ENCODE data around the gene TAC1.
"Not testable (repeated sequence)": the region's sequence is repeated elsewhere in the genome, so short reads cannot be mapped to it uniquely, and the experiment has no call there.

Gene TAC1, protein sequence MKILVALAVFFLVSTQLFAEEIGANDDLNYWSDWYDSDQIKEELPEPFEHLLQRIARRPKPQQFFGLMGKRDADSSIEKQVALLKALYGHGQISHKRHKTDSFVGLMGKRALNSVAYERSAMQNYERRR

DNA sequence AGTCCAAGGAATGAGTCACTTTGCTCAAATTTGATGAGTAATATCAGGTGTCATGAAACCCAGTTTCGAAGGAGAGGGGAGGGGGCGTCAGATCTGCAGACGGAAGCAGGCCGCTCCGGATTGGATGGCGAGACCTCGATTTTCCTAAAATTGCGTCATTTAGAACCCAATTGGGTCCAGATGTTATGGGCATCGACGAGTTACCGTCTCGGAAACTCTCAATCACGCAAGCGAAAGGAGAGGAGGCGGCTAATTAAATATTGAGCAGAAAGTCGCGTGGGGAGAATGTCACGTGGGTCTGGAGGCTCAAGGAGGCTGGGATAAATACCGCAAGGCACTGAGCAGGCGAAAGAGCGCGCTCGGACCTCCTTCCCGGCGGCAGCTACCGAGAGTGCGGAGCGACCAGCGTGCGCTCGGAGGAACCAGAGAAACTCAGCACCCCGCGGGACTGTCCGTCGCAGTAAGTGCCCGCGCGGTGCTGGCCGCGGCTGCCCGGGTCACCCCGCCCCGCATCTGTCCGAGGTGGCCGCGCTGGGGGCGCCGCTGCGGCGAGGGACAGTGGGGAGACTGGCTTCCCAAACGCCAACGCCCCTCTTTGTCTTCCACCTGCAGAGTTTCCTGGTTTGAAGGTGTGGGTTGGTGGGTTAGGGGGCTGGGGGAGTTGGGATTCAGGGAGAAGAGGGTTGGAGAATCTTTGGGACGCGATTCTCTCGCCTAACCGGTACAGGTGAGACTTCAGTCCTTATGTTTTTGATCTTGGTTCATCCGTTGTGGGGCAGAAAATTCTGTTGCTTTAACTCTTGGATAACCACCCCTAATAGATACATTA is at the start of gene TAC1:
TAC1 (plus strand) TSS at position 351 of the 829 bp plus-strand sequence. CDS start 527 bp downstream, outside the sequence.
- no peak for DNase-seq

DNA sequence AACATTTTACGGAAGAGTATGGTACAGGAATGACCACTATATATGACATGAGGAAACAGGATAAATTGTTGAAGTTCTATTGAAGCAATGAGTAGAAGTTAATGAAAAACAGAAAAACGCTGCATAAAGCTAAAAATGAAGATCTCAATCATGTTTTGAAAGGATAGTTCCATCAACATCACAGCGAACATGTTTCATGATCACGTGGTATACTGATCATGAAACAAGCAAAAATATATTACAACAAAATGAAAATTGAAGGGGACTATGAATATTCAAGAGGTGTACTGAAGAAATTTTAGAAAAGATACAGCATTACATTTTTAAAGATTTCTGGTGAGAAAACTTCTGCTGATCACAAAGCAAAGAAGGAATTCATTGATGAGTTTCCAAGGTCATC is 45.9 kb upstream of the TAC1 start:
- DNase-seq = no peak

DNA sequence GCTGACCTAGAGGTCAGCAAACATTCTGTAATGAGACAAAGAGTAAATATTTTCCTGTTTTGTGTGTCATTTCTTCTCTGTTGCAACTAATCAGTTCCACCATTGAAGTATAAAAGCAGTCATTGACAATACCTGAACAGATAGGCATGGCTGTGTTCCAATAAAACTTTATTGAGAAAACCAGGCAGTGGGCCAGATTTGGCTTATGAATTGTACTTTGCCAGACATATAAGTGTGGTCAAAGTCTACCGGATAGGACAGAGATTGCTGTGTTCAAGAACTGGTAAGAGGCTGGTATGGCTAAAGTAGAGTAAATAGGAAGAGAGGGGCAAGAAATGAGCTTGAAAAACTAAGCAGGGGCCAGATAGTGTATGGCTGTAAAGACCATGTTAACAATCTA is 38.3 kb upstream of the TAC1 start:
- DNase-seq = no peak

DNA sequence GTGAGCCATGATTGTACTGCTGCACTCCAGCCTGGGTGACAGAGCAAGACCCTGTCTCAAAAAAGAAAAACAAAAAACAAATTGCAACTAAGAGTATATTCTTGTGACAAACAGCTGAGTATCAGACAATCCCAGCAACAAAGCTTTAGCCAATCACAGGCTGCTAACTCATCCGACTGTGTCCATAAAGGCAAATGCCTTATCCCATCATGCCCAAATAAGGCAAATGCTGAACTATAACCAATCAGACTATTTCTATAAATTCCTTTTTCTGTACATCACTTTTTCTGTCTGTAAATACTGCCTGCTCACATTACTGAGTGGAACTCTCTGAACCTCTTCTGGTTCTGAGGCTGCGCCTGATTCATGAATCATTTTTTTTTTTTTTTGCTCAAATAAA is 37.5 kb upstream of the TAC1 start:
- DNase-seq = no peak

DNA sequence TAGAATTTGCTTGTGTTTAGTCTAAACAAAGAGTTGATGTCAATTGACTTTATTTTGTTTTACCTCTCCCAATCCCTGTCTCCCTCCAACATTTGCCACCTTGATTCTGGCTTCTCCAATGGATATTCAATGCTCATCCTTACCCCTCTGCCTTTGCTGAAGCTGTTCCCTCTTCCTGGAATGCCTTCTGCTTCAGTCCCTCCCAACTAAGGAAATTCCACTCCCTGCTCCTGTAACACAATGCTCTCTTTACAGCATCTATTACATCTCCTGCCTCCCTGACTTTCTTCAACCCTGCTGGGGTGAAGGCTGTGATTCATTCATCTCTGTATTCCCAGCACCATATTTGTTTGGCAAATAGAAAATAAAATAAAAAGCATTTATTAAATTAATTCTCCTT is 34.5 kb upstream of the TAC1 start:
- no peak for DNase-seq

DNA sequence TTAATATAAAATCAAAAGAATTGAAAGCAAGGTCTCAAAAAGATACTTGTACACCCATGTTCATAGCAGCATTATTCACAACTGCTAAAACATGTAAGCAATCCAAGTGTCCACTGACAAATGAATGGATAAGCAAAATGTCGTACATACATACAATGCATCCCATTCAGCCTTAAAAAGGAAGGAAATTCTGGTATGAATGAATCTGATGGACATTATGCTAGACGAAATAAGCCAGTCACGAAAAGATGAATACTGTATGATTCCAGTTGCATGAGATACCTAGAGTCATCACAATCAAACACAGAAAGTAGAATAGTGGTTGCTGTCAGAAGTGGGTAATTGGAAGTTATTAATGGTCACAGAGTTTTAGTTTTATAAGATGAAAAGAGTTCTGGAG is 9.5 kb upstream of the TAC1 start:
- DNase-seq = no peak

DNA sequence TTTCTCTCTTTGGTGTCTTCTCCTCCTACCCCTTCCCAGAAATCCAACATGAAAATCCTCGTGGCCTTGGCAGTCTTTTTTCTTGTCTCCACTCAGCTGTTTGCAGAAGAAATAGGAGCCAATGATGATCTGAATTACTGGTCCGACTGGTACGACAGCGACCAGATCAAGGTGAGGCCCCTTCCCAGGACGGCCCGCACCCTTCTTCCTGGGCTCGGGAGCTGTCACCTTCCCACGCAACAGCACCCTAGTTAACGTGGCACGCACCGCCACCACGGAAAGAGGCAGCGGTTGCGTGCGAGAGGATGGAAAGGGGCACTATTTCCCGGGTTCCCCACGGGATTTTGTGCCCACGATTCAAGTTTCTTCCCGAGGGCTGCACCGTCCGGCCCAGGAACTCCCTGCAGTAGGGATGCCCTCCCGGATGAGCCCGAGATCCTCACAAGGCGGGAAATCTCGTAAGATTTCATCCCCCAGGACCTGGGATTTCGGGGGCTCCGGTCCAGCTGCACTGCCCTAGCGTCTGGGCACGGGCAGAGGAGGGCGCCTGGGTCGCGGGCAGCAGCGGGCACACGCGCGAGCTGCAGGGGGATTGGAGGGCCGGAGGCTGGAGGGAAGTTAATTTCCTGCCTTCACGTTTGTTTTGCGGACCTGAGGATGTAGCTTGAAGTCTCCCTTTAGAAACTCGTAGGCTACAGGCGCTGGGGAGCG is 834 bp downstream of the TAC1 start:
- no peak for DNase-seq

DNA sequence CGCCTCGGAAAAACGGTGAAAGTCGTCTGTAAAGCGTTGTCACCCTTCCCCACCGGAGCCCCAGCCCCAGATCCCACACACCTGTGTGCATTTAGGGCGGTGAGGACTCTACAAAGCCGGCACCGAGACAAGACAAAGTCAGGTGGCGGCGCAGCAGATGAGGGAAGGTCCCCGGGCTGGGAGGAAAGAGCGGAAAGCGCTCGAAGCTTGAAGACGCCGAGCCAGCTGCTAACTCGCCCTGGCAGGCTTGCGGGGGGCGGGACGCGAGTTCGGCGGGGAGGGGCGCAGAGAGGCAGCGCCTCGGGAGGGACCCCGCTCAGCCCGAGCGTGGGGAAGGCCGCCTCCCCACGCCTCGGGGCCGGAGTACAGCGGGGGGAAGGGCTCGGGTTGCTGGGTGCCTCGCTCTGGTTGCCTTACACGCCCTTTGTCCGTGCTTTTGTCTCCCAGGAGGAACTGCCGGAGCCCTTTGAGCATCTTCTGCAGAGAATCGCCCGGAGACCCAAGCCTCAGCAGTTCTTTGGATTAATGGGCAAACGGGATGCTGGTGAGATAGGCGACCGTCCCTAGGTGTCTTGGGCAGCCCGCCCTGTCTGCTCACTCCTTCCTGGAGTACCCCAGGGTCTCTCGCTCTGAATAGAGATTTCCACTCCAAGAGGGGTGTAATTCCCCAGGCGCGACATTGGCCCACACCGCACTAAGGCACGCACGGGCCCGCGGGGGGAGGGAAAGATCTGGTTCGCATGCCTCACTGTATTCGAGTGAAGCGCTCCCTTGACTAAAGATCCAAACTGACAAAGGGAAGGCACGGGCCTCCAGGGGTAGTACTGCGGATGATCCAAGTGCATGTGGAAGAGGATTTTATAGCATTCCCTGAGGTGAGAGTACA is 1.6 kb downstream of the TAC1 start:
- no peak for DNase-seq

DNA sequence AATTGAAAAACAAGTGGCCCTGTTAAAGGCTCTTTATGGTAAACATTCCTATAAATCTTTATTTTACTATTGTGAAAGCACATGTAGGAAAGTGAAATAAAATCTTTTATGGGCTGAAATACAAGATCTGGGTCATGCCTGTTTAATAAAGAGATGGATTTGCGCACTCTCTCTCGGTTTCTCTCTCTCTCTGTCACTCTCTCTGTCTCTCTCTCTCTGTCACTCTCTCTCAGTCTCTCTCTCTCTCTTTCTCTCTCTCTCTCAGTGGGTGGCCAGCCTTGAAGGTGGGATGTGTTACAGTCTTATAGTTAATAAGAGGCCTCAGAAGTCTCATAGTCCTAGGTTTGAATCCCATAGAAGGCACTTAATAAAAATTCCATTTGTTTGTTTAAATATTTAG is 2.4 kb downstream of the TAC1 start:
- no peak for DNase-seq

DNA sequence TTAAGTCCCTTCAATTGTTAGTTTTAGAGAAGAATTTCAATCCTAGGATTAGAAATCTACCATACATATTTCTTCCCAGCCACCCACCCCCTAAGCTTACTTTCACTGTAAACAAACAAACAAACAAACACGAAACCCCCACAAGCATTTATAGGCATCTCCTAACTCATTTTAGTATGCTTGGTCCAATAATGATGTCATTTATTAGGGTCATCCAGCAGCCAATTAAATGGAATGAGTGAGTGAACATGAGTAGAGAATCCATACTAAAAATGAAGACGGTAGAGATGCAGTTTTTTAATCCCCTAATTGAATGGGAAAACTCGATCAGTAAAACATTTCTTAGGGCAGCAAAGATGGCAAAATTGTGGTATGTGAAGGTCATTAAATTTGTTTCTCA is 3.2 kb downstream of the TAC1 start:
- no peak for DNase-seq

DNA sequence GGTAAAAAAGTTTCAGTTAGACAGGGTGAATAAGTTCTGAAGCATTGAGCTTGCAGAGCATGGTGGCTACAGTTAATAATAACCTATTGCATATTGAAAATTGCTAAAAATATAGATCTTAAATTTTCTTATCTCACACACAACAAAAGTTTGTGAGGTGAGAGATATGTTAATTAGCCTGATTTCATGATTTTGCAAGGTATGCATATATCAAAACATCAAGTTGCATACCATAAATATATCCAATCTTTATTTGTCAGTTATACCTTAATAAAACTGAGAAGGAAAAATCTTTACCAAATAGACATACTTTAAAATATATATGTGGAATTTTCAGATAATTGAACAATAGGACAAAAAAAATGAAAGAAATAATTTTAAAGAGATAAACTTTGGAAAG is 16.6 kb downstream of the TAC1 start:
- no peak for DNase-seq

DNA sequence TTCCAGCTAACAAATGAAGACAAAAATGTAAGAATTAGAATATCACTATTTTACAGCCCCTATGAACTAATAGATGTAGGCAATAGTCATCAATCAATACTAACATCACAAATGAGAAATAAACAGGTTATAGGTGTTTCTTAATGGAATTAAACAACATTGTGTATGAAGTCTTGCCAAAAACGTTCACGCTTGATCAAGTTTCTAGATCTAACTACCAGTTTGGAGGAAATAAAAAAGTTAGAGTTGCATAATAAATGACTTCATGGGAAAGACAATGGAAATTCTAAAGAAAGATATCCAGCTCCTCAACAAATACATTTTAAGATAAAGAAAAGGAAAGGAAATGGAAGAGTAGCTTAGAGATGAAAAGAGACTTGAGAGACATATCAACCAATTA is 19.7 kb downstream of the TAC1 start:
- no peak for DNase-seq

DNA sequence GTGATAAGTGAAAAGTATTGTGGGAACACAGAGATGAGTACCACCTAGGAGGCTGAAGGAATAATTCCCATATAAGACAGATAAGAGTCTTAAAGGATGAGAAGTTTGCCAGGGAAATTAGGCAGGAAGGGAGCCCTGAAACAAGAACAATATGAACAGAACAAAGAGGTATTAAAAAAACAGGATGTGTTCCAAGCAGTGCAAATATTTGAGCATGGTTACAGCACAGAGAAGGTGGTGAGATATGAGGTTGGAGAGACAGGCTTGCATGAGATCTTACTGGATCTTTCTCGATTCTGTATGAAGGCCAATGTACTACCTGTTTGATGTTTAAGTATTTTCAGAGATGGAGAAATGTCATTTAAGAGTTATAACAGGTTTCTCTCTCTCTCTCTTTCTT is 20.3 kb downstream of the TAC1 start:
- no peak for DNase-seq

DNA sequence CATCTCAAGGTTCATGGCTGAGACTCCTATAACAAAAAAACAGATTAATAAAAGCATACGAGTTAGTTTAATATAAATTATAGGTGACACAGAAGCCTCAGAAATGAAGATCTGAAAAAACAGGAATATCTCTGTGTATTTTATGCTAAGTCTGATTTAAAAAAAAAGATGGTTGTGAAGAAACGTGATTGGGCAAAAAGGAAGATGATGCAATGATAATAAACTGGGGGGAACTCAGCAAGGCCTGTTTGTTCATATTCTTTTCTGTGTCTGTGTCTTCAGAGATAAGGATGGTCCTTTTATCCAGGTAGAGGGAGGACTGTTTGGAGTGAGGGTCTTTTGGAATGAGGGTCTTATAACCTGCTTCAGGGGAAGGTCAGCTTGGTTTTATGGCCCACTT is 25.9 kb downstream of the TAC1 start:
- no peak for DNase-seq

DNA sequence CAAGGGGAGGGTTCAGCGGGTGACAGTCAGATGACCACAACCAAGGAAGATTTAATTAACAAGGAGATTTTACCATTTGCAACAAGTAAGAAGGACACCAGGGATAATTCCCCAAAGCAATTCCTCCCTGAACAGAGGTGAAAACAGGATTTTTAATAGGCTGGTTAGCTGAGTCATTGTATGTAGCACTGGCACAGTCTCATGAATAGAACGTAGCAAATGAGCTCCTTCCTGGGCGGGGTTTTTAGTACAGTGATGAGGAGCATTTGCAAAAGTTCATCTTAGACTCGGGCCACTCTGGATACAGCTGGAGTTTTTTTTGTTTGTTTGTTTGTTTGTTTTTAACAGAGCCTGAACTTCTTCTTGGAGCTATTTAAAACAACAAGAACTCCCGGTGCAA is 39.0 kb downstream of the TAC1 start:
- no peak for DNase-seq

DNA sequence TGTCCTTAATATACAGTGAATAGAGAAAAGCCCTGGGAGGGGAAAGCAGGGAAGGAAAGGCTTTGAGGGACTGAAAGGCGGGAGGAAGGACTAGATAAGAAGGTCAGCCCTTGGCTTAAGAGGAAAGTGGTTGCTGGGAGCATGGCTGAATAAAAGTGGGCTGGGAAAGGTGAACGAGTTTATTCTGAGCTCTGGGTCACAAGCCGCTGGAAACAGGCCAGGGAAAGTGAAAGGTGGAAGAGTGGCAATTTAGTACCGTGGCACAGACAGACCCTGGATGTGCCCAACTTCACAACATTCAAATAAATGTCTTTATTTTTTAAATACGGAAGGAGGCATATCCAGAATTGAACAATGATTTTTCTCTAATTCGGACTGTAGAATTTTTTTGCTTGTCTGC is 39.7 kb downstream of the TAC1 start:
- no peak for DNase-seq

DNA sequence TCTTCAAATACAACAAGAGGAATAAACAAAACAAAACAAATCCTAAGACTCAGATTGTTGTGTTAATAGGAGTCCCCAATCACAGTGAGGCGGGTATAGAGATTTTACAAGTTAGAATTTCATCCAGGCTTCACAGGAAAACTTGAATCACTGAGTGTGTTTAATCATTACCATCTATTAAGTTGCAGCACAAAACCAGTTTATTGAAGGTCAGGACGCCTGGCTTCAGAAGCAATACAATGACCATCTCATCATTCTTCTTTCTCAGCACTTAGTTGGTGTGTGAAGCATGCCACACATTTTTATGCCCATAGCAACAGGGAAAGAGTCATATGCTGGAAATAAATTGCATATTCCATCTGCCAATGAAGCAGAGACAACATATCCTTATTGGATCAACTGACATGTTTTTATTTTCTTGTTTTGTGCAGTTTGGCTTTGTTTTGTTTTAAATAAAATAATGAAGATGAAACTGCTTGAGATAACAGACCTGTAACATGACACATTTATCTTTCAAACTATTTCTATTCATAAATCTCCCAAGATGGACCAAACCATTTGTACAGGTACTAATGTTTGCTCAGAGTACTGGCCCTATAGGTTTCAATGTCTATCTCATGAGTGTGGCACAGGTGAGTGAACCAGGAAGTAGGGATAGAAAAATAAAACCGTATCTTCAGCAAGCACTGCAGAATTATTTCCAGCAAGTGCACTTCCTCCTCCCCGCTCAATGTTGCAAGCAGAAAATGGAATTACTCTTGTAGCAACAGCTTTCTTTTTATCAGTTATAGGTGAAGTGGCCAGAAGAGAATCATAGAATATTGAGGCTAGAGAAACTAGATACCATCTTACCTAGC is 40.4 kb downstream of the TAC1 start:
- DNase-seq = no peak

DNA sequence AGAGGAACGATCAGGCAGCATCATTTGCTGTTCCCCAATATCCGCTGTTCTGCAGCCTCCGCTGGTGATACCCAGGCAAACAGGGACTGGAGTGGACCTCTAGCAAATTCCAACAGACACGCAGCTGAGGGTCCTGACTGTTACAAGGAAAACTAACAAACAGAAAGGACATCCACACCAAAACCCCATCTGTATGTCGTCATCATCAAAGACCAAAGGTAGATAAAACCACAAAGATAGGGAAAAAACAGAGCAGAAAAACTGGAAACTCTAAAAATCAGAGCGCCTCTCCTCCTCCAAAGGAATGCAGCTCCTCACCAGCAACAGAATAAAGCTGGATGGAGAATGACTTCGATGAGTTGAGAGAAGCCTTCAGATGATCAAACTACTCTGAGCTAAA is 54.5 kb downstream of the TAC1 start:
- not testable (repeated sequence) for DNase-seq
